Motor neuron (in vitro differentiated cells): ENCODE data around the gene CD28. TPM values are rescaled to one million over a fixed set of nuclear protein-coding genes. Genes with fewer than 3 reads are reported as not detected.

Source experiments
- ATAC-seq, 8 experiments: fragments of 200-7000 bp; cut with Tn5 transposase; replicated peaks in 6 of 8; 2 replicates each; pipeline ENCODE4 v1.8.0; 2021; ENCODE audit warnings: mild to moderate bottlenecking in 8 of 8, moderate library complexity in 8 of 8
- H3K27ac ChIP-seq, 2 donors: fragments of 250-450 bp; sonication (Bioruptor Pico); 2 replicates each; pipeline ENCODE4 v1.9.0; 2021; ENCODE audit warnings: antibody characterized with exemption in 2 of 2, mild to moderate bottlenecking in 2 of 2, moderate library complexity in 1 of 2
- H3K4me1 ChIP-seq, 2 donors: fragments of 250-450 bp; sonication (Bioruptor Pico); replicated peaks in 1 of 2; 2 replicates each; pipeline ENCODE4 v1.6.1; 2021; ENCODE audit warnings: antibody characterized with exemption in 2 of 2, mild to moderate bottlenecking in 2 of 2, moderate library complexity in 1 of 2
- H3K4me3 ChIP-seq, 5 donors: fragments of 250-450 bp; sonication (Bioruptor Pico); 2 replicates each; pipeline ENCODE4 v1.9.0; 2021; ENCODE audit warnings: antibody characterized with exemption in 5 of 5, mild to moderate bottlenecking in 5 of 5, moderate library complexity in 4 of 5
- WGBS, 10 experiments: fragments of 450-650 bp; shearing (Covaris generic); methylation state at CpG; one replicate each; pipeline ENCODE4 v1.0.0; 2022; 5-methylcytosine and 5-hydroxymethylcytosine counted together
- in situ Hi-C, 9 experiments: fragments of 400-800 bp; cut with MboI; loops; one replicate each; pipeline ENCODE4 v1.15.0; 2021; ENCODE audit warnings: low sequenced_read_pairs in 9 of 9, low pct_unique_long_range_greater_than_20kb in 2 of 9; ENCODE audit not compliant: unreplicated experiment in 9 of 9
- total RNA-seq, 8 experiments: library from RNA; unstranded; fragments of 300-600 nt; gene quantifications; 2 replicates each; pipeline versions ENCODE4 v1.2.3 to v1.2.4, GENCODE V29; 2022

Gene CD28
- total RNA-seq, 8 experiments from 2014 or later: 0.05 to 0.33 (median 0.09) TPM; not detected in 2

GRCh38 chr2:203728321-203728720 is 21.9 kb downstream of the CD28 start:
- Histone ChIP-seq H3K27ac (no peak overlapping the region), H3K4me3 (no peak overlapping the region), H3K4me1 (peaks cover 0 to 5% of the 10 kb centered on the region in 2 donors)
- ATAC-seq: no peak
- in situ Hi-C loops: no loop called here

GRCh38 chr2:203730076-203730729 is 23.8 kb downstream of the CD28 start:
- no peak for ATAC-seq
- peaks cover 0 to 5% of the 10 kb centered on the region in 2 donors for H3K4me1 ChIP-seq
- in situ Hi-C loops: no loop called here
- whole genome bisulfite sequencing, 10 experiments: 89 to 100% (median 96%) methylated on average over 1 to 4 of the region's 4 CpGs
- H3K4me3 ChIP-seq: no peak overlapping the region
- no peak overlapping the region for H3K27ac ChIP-seq

- peaks cover 0 to 5% of the 10 kb centered on the region in 2 donors for H3K4me1 ChIP-seq
- WGBS, 10 experiments: 57 to 100% (median 100%) methylated on average over 1 to 2 of the region's 2 CpGs; no CpG with 5 or more reads in 3 of the 10 experiments
- H3K4me3 ChIP-seq: no peak overlapping the region
- H3K27ac ChIP-seq: no peak overlapping the region
- ATAC-seq: no peak
- in situ Hi-C loops: no loop called here
These were observed 24.4 kb downstream of the CD28 start for GRCh38 chr2:203730883-203731282.

GRCh38 chr2:203732092-203732952 is 25.9 kb downstream of the CD28 start:
- Histone ChIP-seq H3K4me1 (peaks cover 0 to 5% of the 10 kb centered on the region in 2 donors), H3K27ac (no peak overlapping the region), H3K4me3 (no peak overlapping the region)
- 52 to 95% (median 82%) methylated on average over 3 to 6 of the region's 6 CpGs; no CpG with 5 or more reads in 1 of the 10 experiments for WGBS, 10 experiments
- in situ Hi-C loops: no loop called here
- ATAC-seq: peak in 1 of 8 experiments; percentile 34

- in situ Hi-C loops: no loop called here
- 27 to 100% (median 75%) methylated on average over 1 to 2 of the region's 3 CpGs; no CpG with 5 or more reads in 2 of the 10 experiments for WGBS, 10 experiments
- Histone ChIP-seq H3K4me3 (no peak overlapping the region), H3K4me1 (peaks cover 0 to 5% of the 10 kb centered on the region in 2 donors), H3K27ac (no peak overlapping the region)
- ATAC-seq: no peak
These were observed 26.6 kb downstream of the CD28 start for GRCh38 chr2:203732953-203733510.

- in situ Hi-C loops: no loop called here
- Histone ChIP-seq H3K27ac (no peak overlapping the region), H3K4me3 (no peak overlapping the region), H3K4me1 (peaks cover 0 to 5% of the 10 kb centered on the region in 2 donors)
- 17 to 100% (median 80%) methylated on average over 1 of the region's 1 CpG; no CpG with 5 or more reads in 3 of the 10 experiments for WGBS, 10 experiments
- no peak for ATAC-seq
These were observed 27.2 kb downstream of the CD28 start for GRCh38 chr2:203733684-203734083.

GRCh38 chr2:203734276-203734983 is 28.0 kb downstream of the CD28 start:
- 0 to 80% (median 47%) methylated on average over 1 to 4 of the region's 12 CpGs; no CpG with 5 or more reads in 2 of the 10 experiments for WGBS, 10 experiments

GRCh38 chr2:203737360-203737759 is 30.9 kb downstream of the CD28 start:
- in situ Hi-C loops: no loop called here
- Histone ChIP-seq H3K27ac (no peak overlapping the region), H3K4me3 (no peak overlapping the region), H3K4me1 (peaks cover 8 to 14% of the 10 kb centered on the region in 2 donors)
- ATAC-seq: no peak
- WGBS, 10 experiments: 17 to 100% (median 75%) methylated on average over 1 of the region's 1 CpG; no CpG with 5 or more reads in 1 of the 10 experiments

More at GRCh38 chr2:203734276-203734983, 28.0 kb downstream of the CD28 start:
- no peak overlapping the region for H3K27ac ChIP-seq
- no peak overlapping the region for H3K4me3 ChIP-seq
- peak in 5 of 8 experiments; percentile 30 to 96 (median 39) for ATAC-seq
- in situ Hi-C loops: no loop called here
- peaks cover 0 to 5% of the 10 kb centered on the region in 2 donors for H3K4me1 ChIP-seq

- in situ Hi-C loops: no loop called here
These were observed 32.9 kb downstream of the CD28 start for GRCh38 chr2:203739351-203739750.

GRCh38 chr2:203740871-203741281 is 34.4 kb downstream of the CD28 start:
- WGBS, 10 experiments: 33 to 100% (median 53%) methylated on average over 1 to 2 of the region's 2 CpGs; no CpG with 5 or more reads in 2 of the 10 experiments
- in situ Hi-C loops: no loop called here

More at GRCh38 chr2:203739351-203739750, 32.9 kb downstream of the CD28 start:
- peaks cover 8 to 12% of the 10 kb centered on the region in 2 donors for H3K4me1 ChIP-seq
- H3K27ac ChIP-seq: no peak overlapping the region
- peak in 1 of 8 experiments; percentile 17 for ATAC-seq
- no peak overlapping the region for H3K4me3 ChIP-seq
- WGBS, 10 experiments: 13 to 70% (median 50%) methylated on average over 1 to 2 of the region's 2 CpGs; no CpG with 5 or more reads in 3 of the 10 experiments

GRCh38 chr2:203741566-203741965 is 35.1 kb downstream of the CD28 start:
- ATAC-seq: no peak
- 83 to 100% (median 92%) methylated on average over 1 of the region's 1 CpG; no CpG with 5 or more reads in 5 of the 10 experiments for WGBS, 10 experiments
- Histone ChIP-seq H3K27ac (no peak overlapping the region), H3K4me1 (peaks cover 8 to 12% of the 10 kb centered on the region in 2 donors), H3K4me3 (no peak overlapping the region)
- in situ Hi-C loops: no loop called here

More at GRCh38 chr2:203740871-203741281, 34.4 kb downstream of the CD28 start:
- Histone ChIP-seq H3K4me3 (no peak overlapping the region), H3K4me1 (peaks cover 8 to 12% of the 10 kb centered on the region in 2 donors), H3K27ac (no peak overlapping the region)
- peak in 4 of 8 experiments; percentile 8 to 54 (median 15) for ATAC-seq

GRCh38 chr2:203743441-203743981 is 37.1 kb downstream of the CD28 start:
- no peak for ATAC-seq
- Histone ChIP-seq H3K27ac (no peak overlapping the region), H3K4me3 (no peak overlapping the region), H3K4me1 (peaks cover 8 to 12% of the 10 kb centered on the region in 2 donors)
- in situ Hi-C loops: no loop called here
- WGBS, 10 experiments: 8 to 100% (median 86%) methylated on average over 1 to 2 of the region's 2 CpGs; no CpG with 5 or more reads in 4 of the 10 experiments
